T-helper 1 cell treated with Interleukin-12 subunit alpha and Interleukin-12 subunit beta and Interleukin-4 antibody, amounts not matched to agents 30 μg/mL and 1 μg/mL, for 36 hours (primary cell): Measurements from ENCODE around the gene CEP85L.

ENCODE experiments used
- H3K27ac Mint-ChIP-seq: one replicate; pipeline ENCODE4 v1.8.0; 2021; ENCODE audit warnings: mild to moderate bottlenecking, mixed read lengths
- H3K27me3 Mint-ChIP-seq: one replicate; pipeline ENCODE4 v1.8.0; 2021; ENCODE audit warnings: low read depth, mixed read lengths
- H3K36me3 Mint-ChIP-seq: one replicate; pipeline ENCODE4 v1.8.0; 2021; ENCODE audit warnings: low read depth, mixed read lengths
- H3K4me1 Mint-ChIP-seq: one replicate; pipeline ENCODE4 v1.8.0; 2021; ENCODE audit warnings: low read depth, mixed read lengths
- H3K4me3 Mint-ChIP-seq: one replicate; pipeline ENCODE4 v1.8.0; 2021; ENCODE audit warnings: mild to moderate bottlenecking, moderate library complexity, mixed read lengths
- H3K9me3 Mint-ChIP-seq: one replicate; pipeline ENCODE4 v1.8.0; 2021; ENCODE audit warnings: mixed read lengths

CEP85L gene

GRCh38 chr6:118618676-118619377 lies 32.6 kb downstream of the CEP85L start:
- H3K27me3 Mint-ChIP-seq: no peaks in the 10 kb centered on the region
- H3K4me1 Mint-ChIP-seq: peaks cover 28% of the 10 kb centered on the region
- H3K27ac Mint-ChIP-seq: no peak overlapping the region
- H3K36me3 Mint-ChIP-seq: peaks cover 8% of the 10 kb centered on the region
- H3K9me3 Mint-ChIP-seq: no peaks in the 10 kb centered on the region
- no peak overlapping the region for H3K4me3 Mint-ChIP-seq

GRCh38 chr6:118617417-118617816 lies 34.0 kb downstream of the CEP85L start:
- Mint-ChIP-seq H3K27ac (no peak overlapping the region), H3K9me3 (peaks cover 3% of the 10 kb centered on the region), H3K4me1 (peaks cover 26% of the 10 kb centered on the region)

GRCh38 chr6:118611334-118611733 lies 40.1 kb downstream of the CEP85L start:
- no peak overlapping the region for H3K27ac Mint-ChIP-seq
- H3K36me3 Mint-ChIP-seq: peaks cover 30% of the 10 kb centered on the region
- H3K4me1 Mint-ChIP-seq: peaks cover 35% of the 10 kb centered on the region
- H3K9me3 Mint-ChIP-seq: peaks cover 8% of the 10 kb centered on the region
- no peak overlapping the region for H3K4me3 Mint-ChIP-seq
- no peaks in the 10 kb centered on the region for H3K27me3 Mint-ChIP-seq

More at GRCh38 chr6:118617417-118617816, 34.0 kb downstream of the CEP85L start:
- no peak overlapping the region for H3K4me3 Mint-ChIP-seq
- peaks cover 10% of the 10 kb centered on the region for H3K36me3 Mint-ChIP-seq
- no peaks in the 10 kb centered on the region for H3K27me3 Mint-ChIP-seq

GRCh38 chr6:118606858-118607257 lies 44.5 kb downstream of the CEP85L start:
- no peak overlapping the region for H3K4me3 Mint-ChIP-seq
- H3K4me1 Mint-ChIP-seq: peaks cover 31% of the 10 kb centered on the region
- no peak overlapping the region for H3K27ac Mint-ChIP-seq

GRCh38 chr6:118606268-118606667 lies 45.1 kb downstream of the CEP85L start:
- Mint-ChIP-seq H3K36me3 (peaks cover 42% of the 10 kb centered on the region), H3K27ac (no peak overlapping the region), H3K9me3 (peaks cover 15% of the 10 kb centered on the region), H3K27me3 (no peaks in the 10 kb centered on the region), H3K4me3 (no peak overlapping the region), H3K4me1 (peaks cover 30% of the 10 kb centered on the region)

More at GRCh38 chr6:118606858-118607257, 44.5 kb downstream of the CEP85L start:
- Mint-ChIP-seq H3K36me3 (peaks cover 43% of the 10 kb centered on the region), H3K9me3 (peaks cover 17% of the 10 kb centered on the region), H3K27me3 (no peaks in the 10 kb centered on the region)

- no peaks in the 10 kb centered on the region for H3K27me3 Mint-ChIP-seq
- peaks cover 15% of the 10 kb centered on the region for H3K9me3 Mint-ChIP-seq
- peaks cover 37% of the 10 kb centered on the region for H3K36me3 Mint-ChIP-seq
- no peak overlapping the region for H3K4me3 Mint-ChIP-seq
- peaks cover 17% of the 10 kb centered on the region for H3K4me1 Mint-ChIP-seq
- no peak overlapping the region for H3K27ac Mint-ChIP-seq
Observed at GRCh38 chr6:118603372-118603771, 48.0 kb downstream of the CEP85L start.

GRCh38 chr6:118602300-118602699 lies 49.1 kb downstream of the CEP85L start:
- H3K36me3 Mint-ChIP-seq: peaks cover 37% of the 10 kb centered on the region
- peaks cover 15% of the 10 kb centered on the region for H3K9me3 Mint-ChIP-seq
- no peaks in the 10 kb centered on the region for H3K27me3 Mint-ChIP-seq
- no peak overlapping the region for H3K4me3 Mint-ChIP-seq
- H3K4me1 Mint-ChIP-seq: peaks cover 17% of the 10 kb centered on the region
- no peak overlapping the region for H3K27ac Mint-ChIP-seq

GRCh38 chr6:118598324-118598723 lies 53.1 kb downstream of the CEP85L start:
- H3K27ac Mint-ChIP-seq: no peak overlapping the region
- peaks cover 2% of the 10 kb centered on the region for H3K9me3 Mint-ChIP-seq
- peaks cover 23% of the 10 kb centered on the region for H3K36me3 Mint-ChIP-seq
- H3K4me1 Mint-ChIP-seq: peaks cover 2% of the 10 kb centered on the region
- no peaks in the 10 kb centered on the region for H3K27me3 Mint-ChIP-seq
- H3K4me3 Mint-ChIP-seq: no peak overlapping the region

- no peaks in the 10 kb centered on the region for H3K27me3 Mint-ChIP-seq
- H3K36me3 Mint-ChIP-seq: peaks cover 21% of the 10 kb centered on the region
- H3K9me3 Mint-ChIP-seq: no peaks in the 10 kb centered on the region
- H3K27ac Mint-ChIP-seq: no peak overlapping the region
- H3K4me3 Mint-ChIP-seq: no peak overlapping the region
- peaks cover 2% of the 10 kb centered on the region for H3K4me1 Mint-ChIP-seq
Observed at GRCh38 chr6:118597636-118598035, 53.8 kb downstream of the CEP85L start.

GRCh38 chr6:118596774-118597320 lies 54.5 kb downstream of the CEP85L start:
- Mint-ChIP-seq H3K9me3 (no peaks in the 10 kb centered on the region), H3K27me3 (no peaks in the 10 kb centered on the region), H3K27ac (no peak overlapping the region), H3K4me1 (peaks cover 2% of the 10 kb centered on the region), H3K36me3 (peaks cover 15% of the 10 kb centered on the region), H3K4me3 (no peak overlapping the region)

- no peak overlapping the region for H3K27ac Mint-ChIP-seq
- peaks cover 20% of the 10 kb centered on the region for H3K36me3 Mint-ChIP-seq
- no peak overlapping the region for H3K4me3 Mint-ChIP-seq
- H3K4me1 Mint-ChIP-seq: peaks cover 7% of the 10 kb centered on the region
- H3K9me3 Mint-ChIP-seq: no peaks in the 10 kb centered on the region
- H3K27me3 Mint-ChIP-seq: no peaks in the 10 kb centered on the region
Observed at GRCh38 chr6:118594877-118595276, 56.5 kb downstream of the CEP85L start.

GRCh38 chr6:118591897-118592296 lies 59.5 kb downstream of the CEP85L start:
- Mint-ChIP-seq H3K27me3 (no peaks in the 10 kb centered on the region), H3K4me3 (no peak overlapping the region), H3K4me1 (peaks cover 5% of the 10 kb centered on the region), H3K9me3 (no peaks in the 10 kb centered on the region), H3K27ac (no peak overlapping the region), H3K36me3 (peaks cover 16% of the 10 kb centered on the region)

- no peaks in the 10 kb centered on the region for H3K9me3 Mint-ChIP-seq
- no peak overlapping the region for H3K27ac Mint-ChIP-seq
- peaks cover 6% of the 10 kb centered on the region for H3K4me1 Mint-ChIP-seq
- no peak overlapping the region for H3K4me3 Mint-ChIP-seq
- H3K27me3 Mint-ChIP-seq: no peaks in the 10 kb centered on the region
- H3K36me3 Mint-ChIP-seq: peaks cover 16% of the 10 kb centered on the region
Observed at GRCh38 chr6:118589649-118590365, 61.6 kb downstream of the CEP85L start.

GRCh38 chr6:118589186-118589585 lies 62.2 kb downstream of the CEP85L start:
- no peak overlapping the region for H3K27ac Mint-ChIP-seq
- peaks cover 6% of the 10 kb centered on the region for H3K4me1 Mint-ChIP-seq
- no peaks in the 10 kb centered on the region for H3K27me3 Mint-ChIP-seq
- no peaks in the 10 kb centered on the region for H3K9me3 Mint-ChIP-seq
- no peak overlapping the region for H3K4me3 Mint-ChIP-seq
- peaks cover 16% of the 10 kb centered on the region for H3K36me3 Mint-ChIP-seq

GRCh38 chr6:118588626-118589025 lies 62.8 kb downstream of the CEP85L start:
- Mint-ChIP-seq H3K36me3 (peaks cover 16% of the 10 kb centered on the region), H3K27ac (no peak overlapping the region), H3K27me3 (no peaks in the 10 kb centered on the region), H3K4me3 (no peak overlapping the region), H3K4me1 (peaks cover 6% of the 10 kb centered on the region), H3K9me3 (no peaks in the 10 kb centered on the region)
